Measurements from ENCODE around the gene ANKRD17. TPM values are rescaled to one million over a fixed set of nuclear protein-coding genes. Genes with fewer than 3 reads are reported as not detected.

The ANKRD17 gene
- total and polyA plus RNA-seq, 9 of the 15 experiments (the other 6 are each of a cell fraction or from before 2014, with no cell fraction given) = 25.5 to 86.9 (median 52.2) TPM

DNA sequence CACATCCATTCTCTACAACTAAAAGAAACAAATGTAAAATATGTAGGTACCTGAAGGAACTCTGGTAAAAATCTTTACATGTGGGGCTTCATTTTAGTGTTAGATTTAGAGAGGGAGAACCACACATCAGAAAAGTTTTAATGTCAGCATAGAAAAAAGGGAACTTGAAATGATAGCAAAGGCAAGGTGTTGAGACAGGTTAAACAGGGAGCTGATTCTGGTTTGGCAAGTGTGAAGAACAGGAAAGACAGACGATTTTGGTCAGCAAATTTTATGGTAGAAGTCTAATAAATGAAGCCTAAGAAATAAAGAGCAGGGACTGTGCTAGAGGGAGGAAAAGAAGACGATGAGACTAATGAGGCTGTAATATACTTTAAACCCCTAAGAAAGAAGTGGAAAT is 121.5 kb downstream of the ANKRD17 start (continued):
- TF ChIP-seq, protein P1, sequence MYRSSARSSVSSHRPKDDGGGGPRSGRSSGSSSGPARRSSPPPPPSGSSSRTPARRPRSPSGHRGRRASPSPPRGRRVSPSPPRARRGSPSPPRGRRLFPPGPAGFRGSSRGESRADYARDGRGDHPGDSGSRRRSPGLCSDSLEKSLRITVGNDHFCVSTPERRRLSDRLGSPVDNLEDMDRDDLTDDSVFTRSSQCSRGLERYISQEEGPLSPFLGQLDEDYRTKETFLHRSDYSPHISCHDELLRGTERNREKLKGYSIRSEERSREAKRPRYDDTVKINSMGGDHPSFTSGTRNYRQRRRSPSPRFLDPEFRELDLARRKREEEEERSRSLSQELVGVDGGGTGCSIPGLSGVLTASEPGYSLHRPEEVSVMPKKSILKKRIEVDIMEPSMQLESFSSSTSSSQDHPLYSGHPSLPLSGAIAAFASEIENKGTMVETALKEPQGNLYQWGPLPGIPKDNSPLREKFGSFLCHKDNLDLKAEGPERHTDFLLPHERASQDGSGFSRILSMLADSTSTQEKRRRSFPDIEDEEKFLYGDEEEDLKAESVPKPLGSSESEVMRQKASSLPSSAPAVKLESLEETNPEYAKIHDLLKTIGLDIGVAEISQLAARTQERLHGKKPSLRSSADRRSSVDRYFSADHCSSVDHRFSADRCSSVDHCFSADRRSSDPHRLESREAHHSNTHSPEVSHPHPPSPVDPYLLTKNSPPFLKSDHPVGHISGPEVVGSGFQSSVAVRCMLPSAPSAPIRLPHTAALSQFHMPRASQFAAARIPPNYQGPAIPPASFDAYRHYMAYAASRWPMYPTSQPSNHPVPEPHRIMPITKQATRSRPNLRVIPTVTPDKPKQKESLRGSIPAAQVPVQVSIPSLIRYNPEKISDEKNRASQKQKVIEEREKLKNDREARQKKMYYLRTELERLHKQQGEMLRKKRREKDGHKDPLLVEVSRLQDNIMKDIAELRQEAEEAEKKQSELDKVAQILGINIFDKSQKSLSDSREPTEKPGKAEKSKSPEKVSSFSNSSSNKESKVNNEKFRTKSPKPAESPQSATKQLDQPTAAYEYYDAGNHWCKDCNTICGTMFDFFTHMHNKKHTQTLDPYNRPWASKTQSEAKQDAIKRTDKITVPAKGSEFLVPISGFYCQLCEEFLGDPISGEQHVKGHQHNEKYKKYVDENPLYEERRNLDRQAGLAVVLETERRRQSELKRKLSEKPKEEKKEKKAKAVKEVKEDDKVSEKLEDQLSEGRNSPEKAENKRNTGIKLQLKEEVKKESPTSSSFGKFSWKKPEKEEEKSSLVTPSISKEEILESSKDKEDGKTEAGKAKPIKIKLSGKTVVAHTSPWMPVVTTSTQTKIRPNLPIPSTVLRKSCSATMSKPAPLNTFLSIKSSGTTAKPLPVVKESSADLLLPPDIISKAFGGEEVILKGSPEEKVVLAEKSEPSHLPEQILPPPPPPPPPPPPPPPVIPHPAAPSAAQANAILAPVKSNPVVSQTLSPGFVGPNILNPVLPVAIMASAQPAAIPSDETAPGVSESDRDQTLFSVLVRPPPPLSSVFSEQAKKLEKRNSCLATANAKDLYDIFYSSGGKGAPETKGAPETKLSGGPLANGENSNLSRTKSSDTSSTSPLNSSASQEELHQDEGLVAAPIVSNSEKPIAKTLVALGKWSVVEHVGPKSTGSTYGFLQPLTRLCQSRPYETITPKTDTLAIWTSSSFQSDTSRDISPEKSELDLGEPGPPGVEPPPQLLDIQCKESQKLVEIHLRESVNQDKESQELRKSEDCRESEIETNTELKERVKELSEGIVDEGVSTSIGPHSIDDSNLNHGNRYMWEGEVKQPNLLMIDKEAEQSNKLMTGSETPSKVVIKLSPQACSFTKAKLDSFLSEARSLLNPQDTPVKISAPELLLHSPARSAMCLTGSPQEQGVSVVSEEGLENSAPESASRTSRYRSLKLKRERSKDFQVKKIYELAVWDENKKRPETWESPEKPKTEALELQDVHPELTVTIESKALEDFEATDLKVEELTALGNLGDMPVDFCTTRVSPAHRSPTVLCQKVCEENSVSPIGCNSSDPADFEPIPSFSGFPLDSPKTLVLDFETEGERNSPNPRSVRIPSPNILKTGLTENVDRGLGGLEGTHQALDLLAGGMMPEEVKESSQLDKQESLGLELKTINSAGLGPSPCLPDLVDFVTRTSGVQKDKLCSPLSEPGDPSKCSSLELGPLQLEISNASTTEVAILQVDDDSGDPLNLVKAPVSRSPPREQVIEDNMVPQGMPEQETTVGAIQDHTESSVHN (IDR thresholded peaks at IDR 0.05; ENCODE audit: borderline replicate concordance in 1 of 2, low read depth in 1 of 2) = no peak
- TF ChIP-seq, protein P2, sequence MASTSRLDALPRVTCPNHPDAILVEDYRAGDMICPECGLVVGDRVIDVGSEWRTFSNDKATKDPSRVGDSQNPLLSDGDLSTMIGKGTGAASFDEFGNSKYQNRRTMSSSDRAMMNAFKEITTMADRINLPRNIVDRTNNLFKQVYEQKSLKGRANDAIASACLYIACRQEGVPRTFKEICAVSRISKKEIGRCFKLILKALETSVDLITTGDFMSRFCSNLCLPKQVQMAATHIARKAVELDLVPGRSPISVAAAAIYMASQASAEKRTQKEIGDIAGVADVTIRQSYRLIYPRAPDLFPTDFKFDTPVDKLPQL (IDR thresholded peaks at IDR 0.05; ENCODE audit: extremely low read depth, insufficient read length) = no peak
- TF ChIP-seq PURB (CRISPR knock-in tag; IDR thresholded peaks at IDR 0.05; ENCODE audit: low read depth) = no peak
